GM12864 (cell line): ENCODE data around the gene BRD3.

Source experiments
- DNase-seq: peaks from one replicate; pipeline ENCODE4 v3.0.0-alpha.2; 2011; ENCODE audit warnings: low read depth
- H3K4me3 ChIP-seq: 2 replicates; pipeline ENCODE4 v1.5.1; 2011; ENCODE audit warnings: mild to moderate bottlenecking, low read depth, low read length, control low read depth
- CTCF ChIP-seq: IDR thresholded peaks from 2 replicates; pipeline ENCODE4 v1.5.1; 2011; ENCODE audit warnings: low read depth, mild to moderate bottlenecking, moderate library complexity, low read length, control low read depth, inconsistent platforms; ENCODE audit errors: missing control alignments

BRD3 gene

GRCh38 chr9:134037641-134038040, 30.2 kb downstream of the BRD3 start:
- no peak for TF ChIP-seq CTCF
- H3K4me3 ChIP-seq = no peak overlapping the region
- DNase-seq = no peak

GRCh38 chr9:134036130-134036529, 31.7 kb downstream of the BRD3 start:
- no peak for DNase-seq
- no peak overlapping the region for H3K4me3 ChIP-seq
- TF ChIP-seq CTCF = no peak

- no peak overlapping the region for H3K4me3 ChIP-seq
- TF ChIP-seq CTCF = no peak
- no peak for DNase-seq
Observed at GRCh38 chr9:134035041-134036039, 32.5 kb downstream of the BRD3 start.

- no peak for DNase-seq
- H3K4me3 ChIP-seq = no peak overlapping the region
- TF ChIP-seq CTCF = no peak
Observed at GRCh38 chr9:134034215-134035040, 33.4 kb downstream of the BRD3 start.

GRCh38 chr9:134033516-134034214, 34.2 kb downstream of the BRD3 start:
- H3K4me3 ChIP-seq = no peak overlapping the region
- TF ChIP-seq CTCF = no peak
- no peak for DNase-seq

GRCh38 chr9:134032456-134033222, 35.2 kb downstream of the BRD3 start:
- DNase-seq = no peak
- TF ChIP-seq CTCF = no peak

More at GRCh38 chr9:134032456-134033222, 35.2 kb downstream of the BRD3 start:
- no peak overlapping the region for H3K4me3 ChIP-seq
